ENCODE data around the gene SLX1A. TPM values are rescaled to one million over a fixed set of nuclear protein-coding genes. Genes with fewer than 3 reads are reported as not detected.
"Not testable (repeated sequence)": the region's sequence is repeated elsewhere in the genome, so short reads cannot be mapped to it uniquely, and the experiment has no call there.

The SLX1A gene
- total RNA-seq, 1 donor from 2014 or later = 10.8 TPM

DNA sequence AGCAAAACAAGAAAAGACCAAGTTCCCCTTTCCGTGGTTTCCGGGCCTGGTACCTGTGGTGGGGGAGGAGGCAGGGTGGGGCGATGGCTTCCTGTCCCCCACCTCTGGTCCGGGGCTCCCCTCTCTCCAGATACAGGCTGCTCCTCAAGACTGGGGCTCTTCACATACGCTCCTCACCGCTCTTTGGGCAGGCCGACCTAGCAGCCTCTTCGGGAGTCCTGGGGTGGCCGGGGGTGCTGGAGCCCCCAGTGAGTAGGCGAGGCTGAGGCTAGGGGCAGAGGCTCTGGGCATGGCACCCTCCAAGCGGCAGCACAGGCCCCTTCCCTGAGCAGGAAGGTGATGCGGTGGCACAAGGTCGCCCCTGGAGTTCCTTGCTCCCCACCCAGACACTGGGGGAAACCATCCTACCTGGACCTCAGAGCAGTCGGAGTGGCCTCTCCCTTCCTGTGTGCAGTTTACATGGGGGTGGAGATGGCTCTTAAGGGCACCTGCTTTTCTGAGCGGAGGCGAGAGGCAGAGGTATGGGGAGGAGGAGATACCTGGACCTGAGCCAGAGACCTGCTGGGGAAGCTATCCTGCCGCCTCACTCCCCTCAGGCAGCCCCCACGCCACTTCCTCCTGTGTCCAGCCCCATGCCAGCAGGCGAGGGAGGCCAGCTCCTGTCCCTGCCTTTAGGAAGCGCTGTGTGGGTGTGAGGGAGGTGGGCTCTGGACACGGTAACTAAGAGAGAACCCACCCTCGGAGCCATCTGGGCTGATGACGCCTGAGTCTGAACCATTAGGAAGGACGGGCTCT lies 9.4 kb upstream of the SLX1A start:
- DNase-seq (ENCODE audit: low spot score) = no peak

DNA sequence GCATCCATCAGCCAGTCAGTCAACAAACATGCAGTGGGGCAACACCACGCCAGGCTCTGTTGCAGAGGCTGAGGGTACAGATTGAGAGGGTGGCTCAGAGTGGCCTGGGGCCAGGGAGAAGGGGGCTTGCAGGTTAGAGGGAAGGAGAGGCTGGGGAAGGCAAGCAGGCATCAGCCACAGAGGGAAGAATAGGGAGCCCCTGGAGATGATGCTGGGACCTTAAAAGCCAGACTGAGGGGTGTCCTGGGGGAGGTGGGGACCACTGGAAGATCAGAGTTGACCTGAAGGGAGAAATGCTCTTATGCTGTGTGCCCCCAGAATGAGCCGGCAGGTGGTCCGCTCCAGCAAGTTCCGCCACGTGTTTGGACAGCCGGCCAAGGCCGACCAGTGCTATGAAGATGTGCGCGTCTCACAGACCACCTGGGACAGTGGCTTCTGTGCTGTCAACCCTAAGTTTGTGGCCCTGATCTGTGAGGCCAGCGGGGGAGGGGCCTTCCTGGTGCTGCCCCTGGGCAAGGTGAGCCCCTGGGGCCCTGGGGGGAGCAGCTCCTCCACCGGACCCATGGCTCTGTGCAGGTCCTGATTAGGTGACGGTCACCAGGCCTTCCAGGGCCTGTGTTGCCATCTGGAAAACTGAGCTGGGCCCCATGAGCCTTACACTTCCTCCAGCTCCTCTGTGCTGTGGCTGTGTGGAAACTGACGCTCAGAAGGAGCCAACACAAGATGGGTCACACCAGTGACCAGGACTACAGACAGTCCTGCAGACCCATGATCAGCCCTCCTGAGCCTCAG lies 8.6 kb upstream of the SLX1A start:
- no peak for DNase-seq (ENCODE audit: low spot score)

DNA sequence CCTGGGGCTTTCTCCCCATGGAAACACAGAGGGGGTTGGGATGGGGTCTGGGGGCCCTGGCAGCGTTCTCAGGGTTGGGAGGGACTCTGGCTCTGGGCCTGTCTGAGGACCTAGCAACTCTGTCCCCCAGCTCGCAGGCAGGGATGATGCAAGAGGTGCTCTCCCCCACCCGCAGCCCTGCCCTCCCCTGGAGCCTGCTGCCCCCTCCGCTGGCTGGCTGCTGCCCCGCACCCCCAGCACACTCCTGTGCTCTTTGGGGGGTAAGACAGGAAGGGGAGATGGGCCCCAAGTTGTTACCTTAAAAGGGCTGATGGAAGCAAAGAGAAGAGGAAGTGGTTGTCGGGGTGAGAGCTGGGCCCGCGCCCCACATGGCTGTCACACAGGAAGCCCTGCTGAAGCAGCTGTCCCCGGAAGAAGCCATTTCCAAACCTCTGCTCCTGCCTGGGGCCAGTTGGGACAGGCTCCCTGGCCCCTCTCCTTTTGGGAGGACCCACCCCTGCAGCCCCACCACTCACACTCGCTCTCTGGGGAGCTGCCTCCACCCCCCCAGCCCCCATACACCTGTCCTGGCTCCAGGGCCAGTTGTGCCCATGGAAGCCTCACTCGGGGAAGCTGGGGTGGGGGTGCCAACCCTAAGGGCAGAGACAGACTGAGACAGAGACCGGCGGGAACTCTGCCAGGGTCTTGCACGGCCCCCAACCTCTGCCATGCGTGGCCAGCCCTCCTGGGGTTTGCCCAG lies 7.8 kb upstream of the SLX1A start:
- peak; percentile 29 for DNase-seq (ENCODE audit: low spot score)

DNA sequence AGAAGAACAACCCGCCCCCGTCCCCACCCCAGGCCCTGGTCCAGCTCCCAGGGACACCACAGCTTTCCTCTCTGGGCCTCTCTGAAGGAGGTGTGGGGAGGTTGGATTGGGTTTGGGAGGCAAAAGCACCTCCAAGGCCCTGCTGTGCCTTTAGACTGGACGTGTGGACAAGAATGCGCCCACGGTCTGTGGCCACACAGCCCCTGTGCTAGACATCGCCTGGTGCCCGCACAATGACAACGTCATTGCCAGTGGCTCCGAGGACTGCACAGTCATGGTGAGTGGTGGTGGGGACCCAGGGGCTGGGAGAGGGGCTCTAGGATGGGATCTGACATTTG lies 7.3 kb upstream of the SLX1A start:
- no peak for DNase-seq (ENCODE audit: low spot score)

DNA sequence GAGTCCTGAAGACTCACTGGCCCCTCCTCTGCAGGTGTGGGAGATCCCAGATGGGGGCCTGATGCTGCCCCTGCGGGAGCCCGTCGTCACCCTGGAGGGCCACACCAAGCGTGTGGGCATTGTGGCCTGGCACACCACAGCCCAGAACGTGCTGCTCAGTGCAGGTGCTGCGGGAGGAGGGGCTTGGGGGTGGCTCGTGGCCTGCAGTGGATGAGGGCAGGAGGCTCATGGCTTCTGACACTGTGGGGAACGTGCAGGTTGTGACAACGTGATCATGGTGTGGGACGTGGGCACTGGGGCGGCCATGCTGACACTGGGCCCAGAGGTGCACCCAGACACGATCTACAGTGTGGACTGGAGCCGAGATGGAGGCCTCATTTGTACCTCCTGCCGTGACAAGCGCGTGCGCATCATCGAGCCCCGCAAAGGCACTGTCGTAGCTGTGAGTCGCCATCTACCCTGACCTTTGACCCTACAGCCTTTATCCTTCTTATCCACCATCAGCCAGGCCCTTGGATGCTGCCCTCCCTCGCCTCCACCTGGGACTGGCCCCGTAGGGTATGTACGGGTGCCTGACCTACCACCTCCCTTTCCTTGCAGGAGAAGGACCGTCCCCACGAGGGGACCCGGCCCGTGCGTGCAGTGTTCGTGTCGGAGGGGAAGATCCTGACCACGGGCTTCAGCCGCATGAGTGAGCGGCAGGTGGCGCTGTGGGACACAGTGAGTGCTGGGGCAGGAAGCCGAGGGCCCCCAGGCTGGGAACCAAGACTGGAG lies 6.7 kb upstream of the SLX1A start:
- no peak for DNase-seq (ENCODE audit: low spot score)

DNA sequence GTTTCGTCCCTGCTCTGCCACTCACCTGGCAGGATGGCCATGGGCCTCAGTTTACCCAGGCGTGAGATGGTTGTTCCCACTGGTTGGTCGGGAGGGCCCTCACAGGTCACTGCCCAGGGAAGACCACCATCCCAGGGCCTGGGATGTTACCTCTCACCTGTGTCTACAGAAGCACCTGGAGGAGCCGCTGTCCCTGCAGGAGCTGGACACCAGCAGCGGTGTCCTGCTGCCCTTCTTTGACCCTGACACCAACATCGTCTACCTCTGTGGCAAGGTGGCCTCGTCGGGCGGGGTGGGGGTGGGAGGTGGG lies 6.2 kb upstream of the SLX1A start:
- DNase-seq (ENCODE audit: low spot score) = no peak

DNA sequence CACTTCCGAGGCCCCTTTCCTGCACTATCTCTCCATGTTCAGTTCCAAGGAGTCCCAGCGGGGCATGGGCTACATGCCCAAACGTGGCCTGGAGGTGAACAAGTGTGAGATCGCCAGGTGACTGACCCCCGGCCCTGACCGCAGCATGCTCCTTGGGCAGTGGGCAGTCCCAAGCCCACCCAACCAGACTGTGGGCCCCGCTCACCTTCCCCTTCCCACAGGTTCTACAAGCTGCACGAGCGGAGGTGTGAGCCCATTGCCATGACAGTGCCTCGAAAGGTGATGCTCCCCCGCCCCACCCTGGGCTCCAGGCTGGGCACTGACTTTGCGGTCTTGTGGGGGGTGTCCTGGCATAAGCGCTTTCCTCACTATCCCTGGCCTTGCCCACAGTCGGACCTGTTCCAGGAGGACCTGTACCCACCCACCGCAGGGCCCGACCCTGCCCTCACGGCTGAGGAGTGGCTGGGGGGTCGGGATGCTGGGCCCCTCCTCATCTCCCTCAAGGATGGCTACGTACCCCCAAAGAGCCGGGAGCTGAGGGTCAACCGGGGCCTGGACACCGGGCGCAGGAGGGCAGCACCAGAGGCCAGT lies 5.6 kb upstream of the SLX1A start:
- no peak for DNase-seq (ENCODE audit: low spot score)

DNA sequence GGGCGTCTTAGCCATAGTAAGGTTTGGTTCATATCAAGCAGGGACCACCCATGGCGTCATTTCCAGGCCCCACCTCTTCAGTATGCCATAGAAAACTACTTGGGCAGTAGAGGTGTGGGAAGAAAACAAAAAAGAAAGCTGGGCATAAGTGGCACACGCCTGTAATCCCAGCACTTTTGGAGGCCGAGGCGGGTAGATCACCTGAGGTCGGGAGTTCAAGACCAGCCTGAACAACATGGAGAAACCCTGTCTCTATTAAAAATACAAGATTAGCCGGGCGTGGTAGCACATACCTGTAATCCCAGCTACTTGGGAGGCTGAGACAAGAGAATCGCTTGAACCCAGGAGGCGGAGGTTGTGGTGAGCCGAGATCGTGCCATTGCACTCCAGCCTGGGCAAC lies 2.5 kb upstream of the SLX1A start:
- not testable (repeated sequence) for DNase-seq (ENCODE audit: low spot score)

DNA sequence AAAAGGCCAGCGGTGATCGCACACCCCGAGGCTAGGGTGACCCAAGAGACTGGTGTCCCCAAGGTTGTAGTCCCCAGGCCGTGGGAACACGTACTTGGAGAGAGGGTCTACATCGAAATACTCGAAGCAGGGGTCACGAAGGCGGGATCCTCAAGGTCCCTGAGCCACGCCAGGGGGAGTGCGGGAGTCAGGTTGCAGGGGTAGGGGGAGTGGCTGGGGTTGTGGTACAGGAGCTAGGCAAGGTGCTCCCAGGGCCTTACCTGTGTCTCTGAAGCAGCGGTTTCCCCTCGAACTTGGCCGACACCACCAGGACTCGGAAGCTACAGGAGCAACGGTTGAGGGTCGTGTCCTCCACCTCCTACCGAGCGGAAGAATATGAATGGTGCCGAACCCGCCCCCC lies 577 bp upstream of the SLX1A start:
- not testable (repeated sequence) for DNase-seq (ENCODE audit: low spot score)

DNA sequence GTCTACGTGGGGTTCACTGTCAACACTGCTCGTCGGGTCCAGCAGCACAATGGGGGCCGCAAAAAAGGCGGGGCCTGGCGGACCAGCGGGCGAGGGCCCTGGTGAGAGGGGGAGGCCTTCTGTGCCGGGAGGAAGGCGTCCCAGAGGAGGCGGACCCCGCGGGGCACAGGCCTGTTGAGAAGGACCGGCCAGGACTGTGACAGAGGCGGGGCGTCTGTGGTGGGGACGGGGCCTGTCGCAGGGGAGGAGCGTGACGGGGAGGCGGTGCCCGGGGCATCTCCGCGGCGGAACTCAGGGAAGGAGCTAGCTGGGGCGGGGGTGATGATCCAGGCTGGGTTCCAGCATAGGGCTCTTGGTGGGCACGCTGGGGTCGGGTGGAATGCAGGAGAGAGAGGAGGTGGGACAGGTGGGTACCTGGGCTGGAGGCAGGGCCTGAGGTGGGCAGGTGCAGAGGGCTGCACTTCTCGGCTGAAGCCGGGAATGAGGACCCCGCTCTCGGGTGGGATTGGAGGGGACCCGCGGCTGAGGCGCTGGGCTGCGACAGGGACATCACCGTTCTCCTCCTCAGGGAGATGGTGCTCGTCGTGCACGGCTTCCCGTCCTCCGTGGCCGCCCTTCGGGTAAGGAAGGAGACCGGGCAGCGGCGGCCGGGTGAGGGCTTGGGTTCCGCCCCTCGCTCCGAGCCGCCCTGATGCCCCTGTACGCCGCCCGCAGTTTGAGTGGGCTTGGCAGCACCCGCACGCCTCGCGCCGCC lies 674 bp downstream of the SLX1A start:
- not testable (repeated sequence) for DNase-seq (ENCODE audit: low spot score)

DNA sequence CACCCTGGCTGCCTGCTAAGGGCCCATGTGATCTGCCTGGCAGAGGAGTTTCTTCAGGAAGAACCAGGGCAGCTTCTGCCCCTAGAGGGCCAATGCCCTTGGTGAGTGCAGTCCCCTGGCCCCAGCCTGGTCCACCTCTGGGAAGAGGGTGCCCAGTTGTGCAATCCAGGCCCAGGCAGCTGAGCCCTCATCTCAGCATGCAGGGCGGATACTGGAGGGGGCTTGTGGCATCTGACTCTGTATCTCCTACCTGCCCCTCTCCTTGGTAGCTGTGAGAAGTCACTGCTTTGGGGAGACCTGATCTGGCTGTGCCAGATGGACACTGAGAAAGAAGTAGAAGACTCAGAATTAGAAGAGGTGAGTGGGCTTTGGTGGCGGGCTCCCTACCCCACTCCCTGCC lies 3.3 kb downstream of the SLX1A start:
- DNase-seq (ENCODE audit: low spot score) = not testable (repeated sequence)

DNA sequence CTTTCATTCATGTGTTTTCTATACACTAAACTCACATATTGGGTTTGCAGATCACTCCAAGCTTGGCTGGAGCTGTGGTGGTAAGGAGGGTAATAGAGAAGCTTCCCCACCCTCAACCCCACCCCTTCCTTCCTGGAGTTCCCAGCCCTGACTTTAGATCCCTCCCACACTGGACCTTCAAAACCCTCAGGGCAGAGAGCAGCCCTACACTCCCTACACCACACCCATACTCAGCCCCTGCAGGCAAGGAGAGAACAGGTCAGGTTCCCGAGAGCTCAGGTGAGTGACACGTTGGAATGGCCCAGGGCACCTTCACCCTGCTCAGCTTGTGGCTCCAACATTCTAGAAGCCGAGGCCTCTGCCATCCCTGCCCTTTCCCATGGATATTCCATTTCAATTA lies 5.4 kb downstream of the SLX1A start, which contains the start of gene SULT1A3:
Gene SULT1A3 (plus strand): TSS at position 207 of the 400 bp plus-strand sequence. CDS start 1,474 bp downstream, outside the sequence.
- DNase-seq (ENCODE audit: low spot score) = not testable (repeated sequence)

DNA sequence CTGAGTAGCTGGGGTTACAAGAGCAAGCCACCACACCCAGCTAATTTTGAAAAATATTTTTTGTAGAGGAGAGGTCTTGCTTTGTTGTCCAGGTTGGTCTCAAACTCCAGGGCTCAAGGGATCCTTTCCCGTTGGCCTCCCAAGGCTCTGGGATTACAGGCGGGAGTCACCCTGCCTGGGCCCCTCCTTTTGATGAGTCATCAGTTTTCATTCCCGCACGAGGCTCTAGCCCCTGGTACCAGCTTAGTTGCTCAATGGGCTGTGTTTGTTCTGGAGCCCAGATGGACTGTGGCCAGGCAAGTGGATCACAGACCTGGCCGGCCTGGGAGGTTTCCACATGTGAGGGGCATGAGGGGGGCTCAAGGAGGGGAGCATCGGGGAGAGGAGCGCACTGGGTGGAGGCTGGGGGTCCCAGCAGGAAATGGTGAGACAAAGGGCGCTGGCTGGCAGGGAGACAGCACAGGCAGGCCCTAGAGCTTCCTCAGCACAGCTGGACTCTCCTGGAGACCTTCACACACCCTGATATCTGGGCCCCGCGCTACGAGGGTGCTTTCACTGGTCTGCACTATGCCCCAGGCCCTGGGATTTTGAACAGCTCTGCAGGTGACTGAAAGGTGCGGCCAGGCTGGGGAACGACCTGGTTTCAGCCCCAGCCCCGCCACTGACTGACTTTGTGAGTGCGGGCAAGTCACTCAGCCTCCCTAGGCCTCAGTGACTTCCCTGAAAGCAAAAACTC lies 6.1 kb downstream of the SLX1A start:
- DNase-seq (ENCODE audit: low spot score) = not testable (repeated sequence)

DNA sequence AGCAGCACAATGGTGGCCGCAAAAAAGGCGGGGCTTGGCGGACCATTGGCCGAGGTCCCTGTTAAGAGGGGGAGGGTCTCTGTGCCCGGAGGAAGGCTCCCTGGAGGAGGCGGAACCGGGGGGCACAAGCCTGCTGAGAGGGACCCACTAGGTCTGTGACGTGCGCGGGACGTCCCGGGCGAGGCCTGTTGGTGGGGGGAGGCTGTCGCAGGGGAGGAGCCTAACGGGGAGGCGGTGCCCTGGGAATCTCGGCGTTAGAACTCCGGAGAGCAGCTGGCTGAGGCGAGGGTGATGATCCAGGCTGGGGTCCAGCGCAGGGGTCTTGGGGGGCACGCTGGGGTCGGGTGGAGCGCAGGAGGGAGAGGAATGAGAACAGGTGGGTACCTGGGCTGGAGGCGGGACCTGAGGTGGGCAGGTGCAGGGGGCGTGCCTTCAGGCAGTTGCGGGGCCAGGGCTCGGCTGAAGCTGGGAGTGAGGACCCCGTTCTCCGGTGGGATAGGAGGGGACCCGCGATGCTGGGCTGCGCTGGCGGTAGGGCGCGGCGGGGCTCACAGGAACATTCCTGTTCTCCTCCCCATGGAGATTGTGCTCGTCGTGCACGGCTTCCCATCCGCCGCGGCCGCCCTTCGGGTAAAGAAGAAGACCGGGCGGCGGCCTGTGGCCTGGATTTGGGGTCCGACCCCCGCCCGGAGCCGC lies 12.0 kb downstream of the SLX1A start:
- DNase-seq (ENCODE audit: low spot score) = not testable (repeated sequence)

DNA sequence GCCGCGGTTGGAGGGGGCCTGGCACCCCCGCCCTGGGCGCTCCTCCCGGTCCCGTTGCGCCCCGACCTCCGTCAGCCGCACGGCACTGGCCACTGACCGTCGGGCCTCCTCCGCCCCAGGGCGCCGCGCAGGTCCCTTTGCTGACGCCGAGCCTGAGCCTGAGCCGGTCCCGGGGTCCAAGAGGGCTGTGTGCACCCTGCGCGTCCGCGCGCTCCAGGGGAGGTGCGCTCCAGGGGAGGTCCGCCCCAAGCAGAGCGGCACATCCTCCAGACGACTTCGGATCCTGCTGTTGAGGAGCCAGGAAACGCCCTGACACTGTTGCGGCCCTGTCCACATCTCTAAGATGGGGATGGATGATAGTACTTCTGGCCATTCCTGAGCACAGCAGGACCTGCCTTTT lies 12.6 kb downstream of the SLX1A start:
- not testable (repeated sequence) for DNase-seq (ENCODE audit: low spot score)

DNA sequence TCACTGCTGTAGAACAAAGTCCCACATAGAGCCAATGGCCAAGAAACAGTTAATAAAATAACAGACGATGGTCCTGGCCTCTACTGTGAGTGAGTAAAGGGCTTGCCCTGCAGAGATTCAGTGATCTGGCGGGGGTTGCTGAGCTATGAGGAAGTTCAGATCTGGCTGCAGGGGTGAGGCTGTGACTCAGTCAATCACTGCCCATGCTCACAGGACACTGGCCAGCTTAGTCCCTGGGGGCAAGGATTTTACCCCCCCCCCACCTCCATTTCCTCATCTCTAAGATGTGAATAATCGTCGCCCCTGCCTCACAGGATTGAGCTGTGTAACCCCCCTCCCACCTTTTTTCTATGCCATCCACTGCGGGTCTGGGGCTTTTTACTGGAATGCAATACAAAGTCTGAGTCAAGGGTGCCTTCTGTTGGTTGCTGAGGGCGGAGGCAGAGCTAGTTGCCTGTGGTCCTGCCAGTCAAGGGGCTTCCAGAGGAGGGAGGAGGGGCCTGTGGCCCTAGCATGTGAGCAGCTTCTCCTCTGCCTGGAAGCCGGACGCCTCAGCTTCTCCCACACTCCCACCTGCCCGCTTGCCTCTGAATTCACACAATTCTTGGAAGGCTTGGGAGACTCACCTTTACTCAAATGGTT lies 13.5 kb downstream of the SLX1A start:
- DNase-seq (ENCODE audit: low spot score) = not testable (repeated sequence)

DNA sequence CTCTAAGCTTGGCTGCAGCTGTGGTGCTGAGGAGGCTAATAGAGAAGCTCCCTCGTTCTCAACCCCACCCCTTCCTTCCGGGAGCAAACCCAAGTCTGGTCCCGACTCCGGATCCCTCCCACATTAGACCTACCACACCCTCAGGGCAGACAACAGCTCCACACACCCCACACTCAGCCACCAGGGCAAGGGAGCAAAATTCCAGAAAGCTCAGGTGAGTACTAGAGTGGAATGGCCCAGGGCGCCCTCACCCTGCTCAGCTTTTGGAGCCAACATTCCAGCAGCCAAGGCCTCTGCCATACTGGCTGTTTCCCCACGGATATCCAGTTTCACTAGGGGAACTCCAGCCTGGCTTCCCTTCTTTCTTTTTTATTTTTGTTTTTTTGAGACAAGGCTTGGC lies 15.4 kb downstream of the SLX1A start:
- not testable (repeated sequence) for DNase-seq (ENCODE audit: low spot score)

DNA sequence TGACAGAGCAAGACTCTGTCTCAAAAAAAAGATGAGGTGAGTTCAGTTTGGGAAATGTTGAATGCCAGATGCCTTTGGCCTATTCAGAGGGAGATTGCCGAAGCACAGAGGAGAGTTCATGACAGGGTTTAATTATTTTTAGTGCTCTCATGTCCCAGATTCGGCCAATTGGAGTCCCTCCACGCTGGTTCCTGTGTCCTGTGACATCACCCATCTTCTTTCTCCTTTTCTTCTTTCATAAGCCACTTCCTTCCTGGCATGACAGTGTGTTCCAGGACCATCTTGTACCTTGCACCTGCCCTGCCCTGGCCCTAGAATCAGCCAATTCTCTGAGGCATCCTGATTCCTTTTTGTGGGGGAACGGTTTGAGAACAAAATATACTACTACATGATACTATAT lies 17.7 kb downstream of the SLX1A start:
- not testable (repeated sequence) for DNase-seq (ENCODE audit: low spot score)

DNA sequence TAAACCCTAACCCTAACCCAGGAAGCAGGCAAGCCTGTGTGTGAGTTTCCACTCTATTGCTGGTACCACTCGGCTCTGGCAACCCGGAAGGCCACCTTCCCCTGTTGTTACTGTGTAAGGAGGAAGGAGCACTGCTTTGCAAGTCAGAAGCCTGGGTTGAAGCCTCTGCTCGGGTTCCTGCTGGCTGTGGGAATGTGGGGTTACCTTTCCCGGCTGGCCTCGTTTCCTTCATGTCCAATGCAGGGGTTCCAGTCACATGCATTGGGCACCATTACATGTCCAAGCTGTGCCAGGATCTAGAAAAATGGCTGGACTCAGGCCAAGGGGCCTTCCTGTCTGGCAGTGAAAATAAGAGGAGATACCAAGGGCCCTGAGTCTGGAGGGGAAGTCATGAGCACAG lies 23.4 kb downstream of the SLX1A start:
- not testable (repeated sequence) for DNase-seq (ENCODE audit: low spot score)
